Measurements from ENCODE around the gene IGF2.

GRCh38 chr11:2113776-2114175, 25.4 kb downstream of the IGF2 start:
- TF ChIP-seq CTCF (IDR thresholded peaks at IDR 0.05) (no peak), POLR2A (IDR thresholded peaks at IDR 0.05) (no peak)

Measured in Peyer's patch (tissue), 4 donors.